ENCODE measurements around the gene TMTC3.

DNA sequence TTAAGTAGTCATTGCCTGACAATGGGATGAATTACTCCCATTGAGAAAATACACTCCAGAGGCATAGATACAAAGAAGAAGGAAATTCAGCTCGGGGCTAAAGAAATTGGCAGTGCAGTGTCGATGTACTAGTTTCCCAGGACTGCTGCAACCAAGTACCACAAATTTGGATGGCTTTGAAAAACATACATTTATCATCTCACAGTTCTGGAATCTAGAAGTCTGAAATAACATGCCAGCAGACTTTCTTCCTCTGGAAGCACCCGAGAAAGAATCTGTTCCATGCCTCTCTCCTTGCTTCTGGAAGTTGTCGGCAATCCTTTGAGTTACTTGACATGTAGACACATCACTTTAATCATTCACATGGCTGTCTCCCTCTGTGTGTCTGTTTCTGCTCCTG is 101.9 kb downstream of the TMTC3 start:
- TF ChIP-seq, protein P1, sequence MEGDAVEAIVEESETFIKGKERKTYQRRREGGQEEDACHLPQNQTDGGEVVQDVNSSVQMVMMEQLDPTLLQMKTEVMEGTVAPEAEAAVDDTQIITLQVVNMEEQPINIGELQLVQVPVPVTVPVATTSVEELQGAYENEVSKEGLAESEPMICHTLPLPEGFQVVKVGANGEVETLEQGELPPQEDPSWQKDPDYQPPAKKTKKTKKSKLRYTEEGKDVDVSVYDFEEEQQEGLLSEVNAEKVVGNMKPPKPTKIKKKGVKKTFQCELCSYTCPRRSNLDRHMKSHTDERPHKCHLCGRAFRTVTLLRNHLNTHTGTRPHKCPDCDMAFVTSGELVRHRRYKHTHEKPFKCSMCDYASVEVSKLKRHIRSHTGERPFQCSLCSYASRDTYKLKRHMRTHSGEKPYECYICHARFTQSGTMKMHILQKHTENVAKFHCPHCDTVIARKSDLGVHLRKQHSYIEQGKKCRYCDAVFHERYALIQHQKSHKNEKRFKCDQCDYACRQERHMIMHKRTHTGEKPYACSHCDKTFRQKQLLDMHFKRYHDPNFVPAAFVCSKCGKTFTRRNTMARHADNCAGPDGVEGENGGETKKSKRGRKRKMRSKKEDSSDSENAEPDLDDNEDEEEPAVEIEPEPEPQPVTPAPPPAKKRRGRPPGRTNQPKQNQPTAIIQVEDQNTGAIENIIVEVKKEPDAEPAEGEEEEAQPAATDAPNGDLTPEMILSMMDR (IDR thresholded peaks at IDR 0.05; ENCODE audit: low read depth, low read length), result no peak
- TF ChIP-seq EZH2phosphoT487 (IDR thresholded peaks at IDR 0.05; ENCODE audit: low read depth), result no peak
